NCI-H2196 treated with DMSO at 0.1 percent for 48 hours (cell line): Measurements from ENCODE around the gene ZMYND10.

ENCODE experiments used
- DNase-seq: peaks from one replicate; lab custom pipeline; 2025; ENCODE audit not compliant: unreplicated experiment; lab: John Stamatoyannopoulos, UW

ZMYND10 gene

GRCh38 chr3:50350213-50350526 lies 4.6 kb upstream of the ZMYND10 start:
- no peak for DNase-seq

GRCh38 chr3:50347187-50347813 lies 1.8 kb upstream of the ZMYND10 start:
- DNase-seq, result no peak

- DNase-seq, result no peak
These were observed 524 bp downstream of the ZMYND10 start for GRCh38 chr3:50345008-50345407.

GRCh38 chr3:50342813-50343633 lies 2.5 kb downstream of the ZMYND10 start:
- DNase-seq, result no peak

GRCh38 chr3:50341996-50342650 lies 3.4 kb downstream of the ZMYND10 start:
- no peak for DNase-seq

GRCh38 chr3:50341537-50341936 lies 4.0 kb downstream of the ZMYND10 start:
- no peak for DNase-seq

GRCh38 chr3:50340448-50341329 lies 4.8 kb downstream of the ZMYND10 start, which contains the start of gene RASSF1:
Gene RASSF1, minus strand, starts transcription at chr3:50340836. Its CDS starts 31 bp downstream, at chr3:50340805.
- no peak for DNase-seq

- no peak for DNase-seq
These were observed 5.4 kb downstream of the ZMYND10 start for GRCh38 chr3:50340147-50340447.

GRCh38 chr3:50339485-50340146 lies 5.9 kb downstream of the ZMYND10 start:
- no peak for DNase-seq

GRCh38 chr3:50338965-50339364 lies 6.6 kb downstream of the ZMYND10 start:
- DNase-seq, result no peak

- peak; percentile 89 for DNase-seq
These were observed 8.2 kb downstream of the ZMYND10 start for GRCh38 chr3:50337175-50337861.

GRCh38 chr3:50336452-50337174 lies 8.9 kb downstream of the ZMYND10 start:
- no peak for DNase-seq

- DNase-seq, result no peak
These were observed 11.0 kb downstream of the ZMYND10 start for GRCh38 chr3:50334339-50335075.

- DNase-seq, result no peak
These were observed 11.7 kb downstream of the ZMYND10 start for GRCh38 chr3:50333744-50334328.

- no peak for DNase-seq
These were observed 14.1 kb downstream of the ZMYND10 start for GRCh38 chr3:50331364-50331907.

GRCh38 chr3:50330330-50330729 lies 15.2 kb downstream of the ZMYND10 start:
- DNase-seq, result no peak

GRCh38 chr3:50327943-50328691 lies 17.4 kb downstream of the ZMYND10 start, which contains the start of gene TUSC2:
Gene TUSC2, minus strand, starts transcription at chr3:50328223. Its CDS starts 124 bp downstream, at chr3:50328099.
- DNase-seq, result peak; percentile 58
